Stimulated activated memory B cell treated with anti-CD40 and anti-IgM and Interleukin-4, amounts not matched to agents 10 μg/mL and 1 μg/mL and 100 μg/mL, for 72 hours (primary cell): ENCODE data around the gene ASPM.

ENCODE experiments used
- ATAC-seq: fragments of 150-1000 bp; cut with Tn5 transposase; 2 replicates; pipeline ENCODE4 v1.10.0; 2021
- H3K27ac Mint-ChIP-seq: one replicate; pipeline ENCODE4 v1.8.0; 2022; ENCODE audit warnings: mild to moderate bottlenecking, mixed read lengths
- H3K27me3 Mint-ChIP-seq: one replicate; pipeline ENCODE4 v1.8.0; 2022; ENCODE audit warnings: mixed read lengths
- H3K36me3 Mint-ChIP-seq: one replicate; pipeline ENCODE4 v1.8.0; 2022; ENCODE audit warnings: mixed read lengths
- H3K4me1 Mint-ChIP-seq: one replicate; pipeline ENCODE4 v1.8.0; 2022; ENCODE audit warnings: mixed read lengths
- H3K4me3 Mint-ChIP-seq: one replicate; pipeline ENCODE4 v1.8.0; 2022; ENCODE audit warnings: mild to moderate bottlenecking, moderate library complexity, mixed read lengths
- H3K9me3 Mint-ChIP-seq: one replicate; pipeline ENCODE4 v1.8.0; 2022; ENCODE audit warnings: mixed read lengths

ASPM gene

DNA sequence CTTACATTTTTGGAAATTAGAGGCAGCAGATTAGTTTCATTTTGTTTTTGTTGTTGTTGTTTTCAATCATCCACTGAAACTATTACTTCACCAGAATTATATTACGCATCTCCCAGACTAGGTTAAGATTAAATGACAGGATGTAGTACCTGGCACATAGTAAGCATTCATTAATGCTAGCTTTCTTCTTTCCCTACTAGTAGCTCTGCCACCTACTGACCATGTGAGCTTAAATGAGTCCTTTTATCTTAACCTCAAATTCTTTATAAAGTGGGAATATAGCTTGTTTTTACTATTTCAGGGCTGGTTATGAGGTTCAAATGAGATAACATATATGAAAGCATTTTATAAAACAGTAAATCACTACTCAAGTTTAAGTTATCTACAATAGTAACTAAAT is 10.2 kb upstream of the ASPM start:
- no peaks in the 10 kb centered on the region for H3K9me3 Mint-ChIP-seq
- H3K27ac Mint-ChIP-seq: no peak overlapping the region
- no peak overlapping the region for H3K4me3 Mint-ChIP-seq
- H3K36me3 Mint-ChIP-seq: peaks cover 8% of the 10 kb centered on the region
- H3K4me1 Mint-ChIP-seq: no peaks in the 10 kb centered on the region
- ATAC-seq: no peak
- H3K27me3 Mint-ChIP-seq: no peaks in the 10 kb centered on the region

DNA sequence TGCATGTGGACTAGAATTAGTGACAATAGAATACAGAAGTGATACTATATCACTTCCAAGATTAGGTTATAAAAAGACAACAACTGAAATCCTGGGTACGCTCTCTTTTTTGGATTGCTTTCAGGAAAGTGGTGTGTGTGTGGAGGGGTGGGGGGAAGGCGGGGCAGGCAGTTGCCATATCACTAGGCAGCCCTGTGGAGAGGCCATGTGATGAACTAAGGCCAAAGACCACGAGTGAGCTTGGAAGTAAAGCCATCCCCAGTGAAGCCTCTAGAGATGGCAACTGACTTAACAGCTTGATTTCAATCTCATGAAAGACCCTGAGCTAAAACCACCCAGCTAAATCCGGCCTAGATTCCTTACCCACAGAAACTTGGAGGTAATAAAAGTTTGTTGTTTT is 6.2 kb upstream of the ASPM start:
- no peak overlapping the region for H3K4me3 Mint-ChIP-seq

DNA sequence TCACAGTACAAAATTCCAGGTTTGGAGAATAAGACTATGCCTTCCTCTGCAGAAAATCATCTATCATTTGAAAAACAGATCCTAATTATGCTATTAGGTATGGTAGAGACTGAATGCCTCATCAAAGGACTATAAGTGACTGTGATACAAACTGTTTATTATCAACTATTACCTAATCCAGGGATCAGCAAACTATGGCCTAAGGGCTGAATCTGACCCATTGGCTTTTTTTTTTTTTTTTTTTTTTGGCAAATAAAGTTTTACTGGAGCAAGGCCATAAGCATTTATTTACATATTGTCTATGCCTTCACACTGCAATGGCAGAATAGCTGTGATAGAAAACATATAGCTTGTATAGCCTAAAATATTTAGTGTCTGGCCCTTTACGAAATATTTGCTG is 4.7 kb upstream of the ASPM start:
- no peak for ATAC-seq

More for the DNA sequence above, 6.2 kb upstream of the ASPM start:
- H3K27me3 Mint-ChIP-seq: no peaks in the 10 kb centered on the region
- H3K9me3 Mint-ChIP-seq: no peaks in the 10 kb centered on the region
- no peaks in the 10 kb centered on the region for H3K4me1 Mint-ChIP-seq
- no peak overlapping the region for H3K27ac Mint-ChIP-seq
- ATAC-seq: no peak
- no peaks in the 10 kb centered on the region for H3K36me3 Mint-ChIP-seq

DNA sequence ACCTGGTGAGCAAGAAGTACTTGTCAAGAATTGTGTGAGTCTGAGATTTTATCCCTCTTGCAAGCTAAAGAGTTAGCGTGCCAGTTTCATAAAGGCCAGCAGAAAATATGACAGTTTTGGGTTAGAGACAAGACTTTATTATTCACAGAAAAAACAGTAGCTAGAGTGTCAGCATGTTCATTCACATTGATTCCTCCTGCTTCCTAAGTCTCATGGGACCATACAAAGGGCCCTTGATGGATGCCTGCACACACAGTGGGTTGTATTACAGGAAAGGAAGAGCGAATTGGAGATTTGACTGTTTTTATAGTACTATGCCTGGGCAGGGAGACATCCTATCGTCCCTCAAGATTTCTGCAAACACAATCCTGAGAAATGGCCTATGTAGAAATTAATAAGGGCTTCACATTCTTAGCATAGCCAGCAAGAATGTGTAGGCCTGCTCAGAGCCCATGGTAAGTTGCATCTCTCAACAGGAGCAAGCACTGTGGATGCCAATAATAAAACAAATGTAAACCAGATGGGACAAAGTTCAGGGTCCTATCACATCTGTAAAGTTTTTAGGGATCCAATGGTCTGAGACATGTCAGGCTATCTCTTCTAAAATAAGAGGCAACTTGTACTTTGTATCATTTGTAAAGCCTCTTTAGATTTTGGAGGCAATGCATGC is 4.0 kb upstream of the ASPM start:
- no peak for ATAC-seq
- Mint-ChIP-seq H3K4me3 (no peak overlapping the region), H3K9me3 (no peaks in the 10 kb centered on the region), H3K4me1 (peaks cover 12% of the 10 kb centered on the region), H3K27me3 (no peaks in the 10 kb centered on the region), H3K36me3 (no peaks in the 10 kb centered on the region), H3K27ac (no peak overlapping the region)

More for the DNA sequence above, 4.7 kb upstream of the ASPM start:
- Mint-ChIP-seq H3K27ac (no peak overlapping the region), H3K9me3 (no peaks in the 10 kb centered on the region), H3K4me1 (peaks cover 7% of the 10 kb centered on the region), H3K4me3 (no peak overlapping the region), H3K27me3 (no peaks in the 10 kb centered on the region), H3K36me3 (no peaks in the 10 kb centered on the region)

DNA sequence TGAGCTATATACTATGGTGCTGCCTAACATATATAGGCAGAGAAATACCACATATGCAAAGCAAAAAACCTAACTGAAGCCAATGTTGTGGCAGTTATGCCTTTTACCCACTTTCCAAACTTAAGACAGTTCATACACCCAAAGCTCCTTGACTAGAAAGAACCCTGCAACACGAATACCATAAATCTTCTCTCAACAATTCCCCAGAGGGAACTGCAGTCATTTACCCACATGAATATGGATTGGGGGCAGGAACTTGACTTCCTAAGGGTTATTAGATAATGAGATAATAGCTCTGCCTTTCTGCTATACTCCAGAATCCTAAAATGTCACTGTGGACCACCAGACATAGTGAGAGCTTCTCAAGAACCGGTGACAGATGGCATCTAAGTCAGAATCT is 2.9 kb upstream of the ASPM start:
- H3K9me3 Mint-ChIP-seq: no peaks in the 10 kb centered on the region
- no peak for ATAC-seq
- H3K27ac Mint-ChIP-seq: no peak overlapping the region
- peaks cover 12% of the 10 kb centered on the region for H3K4me1 Mint-ChIP-seq
- no peaks in the 10 kb centered on the region for H3K27me3 Mint-ChIP-seq
- H3K4me3 Mint-ChIP-seq: no peak overlapping the region
- H3K36me3 Mint-ChIP-seq: no peaks in the 10 kb centered on the region

DNA sequence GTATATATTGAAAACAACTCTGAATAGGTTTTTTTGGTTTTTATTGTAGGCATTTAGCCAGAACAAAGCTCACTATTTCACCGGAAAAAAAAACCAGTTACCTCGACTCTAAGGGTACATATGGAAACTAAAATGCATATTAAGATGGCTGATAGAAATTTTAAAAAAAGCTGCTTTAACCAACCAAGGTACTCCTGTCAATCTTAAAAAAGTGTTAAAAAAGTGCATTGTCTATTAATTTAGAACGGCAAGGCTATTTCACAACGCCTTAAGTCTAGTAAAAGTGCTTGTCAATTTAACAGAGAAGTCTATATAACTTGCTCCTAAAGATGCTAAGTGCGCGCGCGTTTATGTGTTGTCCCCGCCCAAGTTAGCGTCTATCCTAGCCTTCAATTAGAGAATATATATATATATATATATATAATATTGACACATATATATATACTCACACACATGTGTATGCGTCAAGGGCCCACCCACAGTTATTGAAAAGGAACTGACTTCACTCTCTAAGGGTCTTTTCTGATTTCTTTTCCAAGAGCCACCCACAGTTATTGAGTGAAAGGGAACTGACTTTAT is 934 bp downstream of the ASPM start:
- Mint-ChIP-seq H3K9me3 (no peaks in the 10 kb centered on the region), H3K4me3 (peak overlapping the region; percentile 92), H3K27me3 (no peaks in the 10 kb centered on the region), H3K4me1 (peaks cover 12% of the 10 kb centered on the region), H3K27ac (no peak overlapping the region), H3K36me3 (no peaks in the 10 kb centered on the region)
- ATAC-seq: no peak

DNA sequence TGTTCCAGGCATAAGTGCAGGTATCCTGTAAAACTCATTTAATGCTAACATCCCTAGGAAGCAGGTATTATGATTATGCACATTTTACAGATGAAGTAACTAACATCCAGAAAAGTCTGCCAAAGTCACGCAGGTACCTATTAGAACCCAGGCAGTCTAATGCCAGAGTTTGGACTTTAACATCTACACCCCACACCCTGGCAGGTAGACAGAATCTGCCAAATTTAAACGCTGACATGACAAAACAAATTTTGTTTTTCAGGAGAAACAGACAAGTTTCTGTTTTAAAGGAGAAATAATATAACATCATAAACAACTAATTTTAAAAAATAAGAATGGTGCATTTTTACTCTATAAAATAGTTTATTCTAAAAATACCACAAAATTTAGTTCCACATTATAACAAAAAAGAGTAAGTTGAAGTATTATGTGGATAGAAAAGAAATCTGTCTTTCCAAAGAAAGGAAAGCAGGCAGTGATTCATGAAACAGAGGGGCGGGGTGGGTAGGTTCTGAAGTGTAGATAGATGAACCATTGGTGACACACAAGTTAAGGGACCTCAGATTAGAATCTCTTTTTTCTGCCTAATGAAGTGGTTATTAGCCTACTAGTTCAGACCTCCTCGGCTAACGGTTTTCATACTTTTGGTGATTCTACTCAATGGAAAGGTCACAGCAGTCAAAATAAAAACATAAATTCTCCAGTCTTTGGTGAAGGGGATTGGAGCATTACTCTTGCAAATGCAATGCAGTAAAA is 1.7 kb downstream of the ASPM start:
- ATAC-seq: no peak
- Mint-ChIP-seq H3K4me1 (peaks cover 12% of the 10 kb centered on the region), H3K4me3 (peak overlapping the region; percentile 21), H3K27me3 (no peaks in the 10 kb centered on the region), H3K9me3 (no peaks in the 10 kb centered on the region), H3K36me3 (no peaks in the 10 kb centered on the region), H3K27ac (no peak overlapping the region)

DNA sequence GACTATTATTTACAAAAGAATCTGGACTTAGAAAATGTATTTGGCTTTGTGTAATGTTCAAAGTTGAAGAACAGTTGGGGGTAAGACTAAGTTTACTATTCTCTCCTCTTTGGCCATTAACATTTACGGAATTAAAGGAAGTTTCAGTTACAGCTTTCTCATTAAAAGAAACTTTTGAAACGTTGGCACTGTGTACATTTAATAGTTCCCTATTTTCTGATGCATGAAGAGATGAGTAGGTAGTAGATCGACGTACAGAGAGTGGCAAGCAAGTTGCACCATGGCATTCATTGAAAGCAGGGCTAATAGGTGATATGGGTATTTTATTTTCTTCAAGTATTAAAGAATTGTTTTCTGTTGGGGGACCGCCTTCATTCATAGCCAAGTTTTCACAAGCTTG is 3.2 kb downstream of the ASPM start:
- no peak overlapping the region for H3K4me3 Mint-ChIP-seq

DNA sequence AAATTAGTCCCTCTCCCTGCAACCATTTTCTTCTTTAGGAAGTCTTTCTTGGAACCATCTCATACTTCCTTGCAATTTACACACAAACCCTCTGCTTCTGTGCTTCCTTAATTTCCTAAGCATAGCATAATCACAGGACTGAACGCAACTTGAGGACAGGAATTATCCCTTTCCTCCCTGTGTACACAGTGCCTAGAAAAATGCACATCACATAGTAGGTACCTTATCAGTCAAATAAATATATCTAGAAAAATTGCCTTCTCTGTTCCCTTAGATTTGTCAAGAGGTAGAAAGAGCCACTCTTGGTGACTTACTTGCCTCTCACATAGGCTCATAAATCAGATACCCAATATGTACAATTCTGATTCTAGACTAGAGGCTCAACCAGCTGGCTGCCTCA is 4.9 kb downstream of the ASPM start:
- Mint-ChIP-seq H3K36me3 (no peaks in the 10 kb centered on the region), H3K27ac (no peak overlapping the region), H3K4me3 (no peak overlapping the region), H3K4me1 (peaks cover 9% of the 10 kb centered on the region), H3K9me3 (no peaks in the 10 kb centered on the region), H3K27me3 (no peaks in the 10 kb centered on the region)
- ATAC-seq: no peak

More for the DNA sequence above, 3.2 kb downstream of the ASPM start:
- H3K9me3 Mint-ChIP-seq: no peaks in the 10 kb centered on the region
- H3K27ac Mint-ChIP-seq: no peak overlapping the region
- no peaks in the 10 kb centered on the region for H3K27me3 Mint-ChIP-seq
- no peak for ATAC-seq
- H3K4me1 Mint-ChIP-seq: peaks cover 12% of the 10 kb centered on the region
- H3K36me3 Mint-ChIP-seq: no peaks in the 10 kb centered on the region

DNA sequence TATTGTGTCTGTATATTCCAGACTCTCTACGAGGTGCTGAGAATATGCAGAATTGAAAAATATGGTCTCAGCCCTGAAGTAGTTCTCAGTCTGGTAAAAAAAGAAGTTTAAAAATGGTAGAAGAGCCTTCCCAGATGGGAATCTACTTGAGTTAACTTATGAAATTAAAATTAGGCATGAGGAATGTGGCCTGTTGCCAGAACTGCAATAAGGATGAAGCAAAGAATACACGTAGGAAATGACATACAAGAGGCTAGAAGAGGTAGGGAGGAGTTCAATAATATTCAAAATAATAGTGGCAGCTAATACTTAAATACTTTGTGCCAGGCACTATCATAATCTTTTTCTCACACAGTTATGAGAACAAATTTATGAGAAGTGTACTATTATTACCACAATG is 6.3 kb downstream of the ASPM start:
- Mint-ChIP-seq H3K27ac (no peak overlapping the region), H3K36me3 (no peaks in the 10 kb centered on the region), H3K4me3 (no peak overlapping the region), H3K9me3 (no peaks in the 10 kb centered on the region), H3K4me1 (no peaks in the 10 kb centered on the region), H3K27me3 (no peaks in the 10 kb centered on the region)
- no peak for ATAC-seq

DNA sequence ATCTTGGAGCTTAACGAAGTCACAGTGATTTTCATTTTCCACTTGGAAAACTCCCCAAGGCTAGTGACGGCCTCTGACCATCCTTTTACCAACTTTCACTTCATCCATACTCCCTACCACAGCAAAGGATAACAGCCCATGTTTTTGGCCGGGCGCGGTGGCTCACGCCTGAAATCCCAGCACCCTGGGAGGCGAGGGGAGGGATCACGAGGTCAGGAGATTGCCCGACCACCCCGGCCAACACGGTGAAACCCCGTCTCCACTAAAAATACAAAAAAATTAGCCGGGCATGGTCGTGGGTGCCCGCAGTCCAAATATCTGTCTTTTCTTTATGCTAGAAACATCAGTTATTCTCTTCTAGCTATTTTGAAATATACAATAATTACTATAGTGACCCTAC is 7.3 kb downstream of the ASPM start:
- no peak overlapping the region for H3K4me3 Mint-ChIP-seq

DNA sequence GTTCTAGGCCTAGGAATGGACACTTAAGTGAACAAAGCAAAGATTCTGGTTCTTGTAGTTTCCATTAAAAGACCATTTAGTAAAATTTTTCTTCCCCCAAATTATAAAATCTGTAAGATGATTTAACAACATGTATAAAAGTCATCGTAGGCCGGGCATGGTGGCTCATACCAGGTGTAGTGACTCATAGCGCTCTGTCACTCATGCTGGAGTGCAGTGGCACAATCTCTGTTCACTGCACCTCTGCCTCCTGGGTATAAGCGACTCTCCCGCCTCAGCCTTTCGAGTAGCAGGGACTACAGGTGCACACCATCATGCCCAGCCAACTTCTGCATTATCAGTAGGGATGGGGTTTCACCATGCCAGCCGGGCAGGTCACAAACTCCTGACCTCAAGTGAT is 9.1 kb downstream of the ASPM start:
- no peaks in the 10 kb centered on the region for H3K27me3 Mint-ChIP-seq
- no peak overlapping the region for H3K27ac Mint-ChIP-seq
- no peak for ATAC-seq
- H3K9me3 Mint-ChIP-seq: no peaks in the 10 kb centered on the region
- H3K4me3 Mint-ChIP-seq: no peak overlapping the region
- no peaks in the 10 kb centered on the region for H3K36me3 Mint-ChIP-seq
- no peaks in the 10 kb centered on the region for H3K4me1 Mint-ChIP-seq

More for the DNA sequence above, 7.3 kb downstream of the ASPM start:
- Mint-ChIP-seq H3K27ac (no peak overlapping the region), H3K9me3 (no peaks in the 10 kb centered on the region), H3K4me1 (no peaks in the 10 kb centered on the region), H3K27me3 (no peaks in the 10 kb centered on the region), H3K36me3 (no peaks in the 10 kb centered on the region)
- no peak for ATAC-seq

DNA sequence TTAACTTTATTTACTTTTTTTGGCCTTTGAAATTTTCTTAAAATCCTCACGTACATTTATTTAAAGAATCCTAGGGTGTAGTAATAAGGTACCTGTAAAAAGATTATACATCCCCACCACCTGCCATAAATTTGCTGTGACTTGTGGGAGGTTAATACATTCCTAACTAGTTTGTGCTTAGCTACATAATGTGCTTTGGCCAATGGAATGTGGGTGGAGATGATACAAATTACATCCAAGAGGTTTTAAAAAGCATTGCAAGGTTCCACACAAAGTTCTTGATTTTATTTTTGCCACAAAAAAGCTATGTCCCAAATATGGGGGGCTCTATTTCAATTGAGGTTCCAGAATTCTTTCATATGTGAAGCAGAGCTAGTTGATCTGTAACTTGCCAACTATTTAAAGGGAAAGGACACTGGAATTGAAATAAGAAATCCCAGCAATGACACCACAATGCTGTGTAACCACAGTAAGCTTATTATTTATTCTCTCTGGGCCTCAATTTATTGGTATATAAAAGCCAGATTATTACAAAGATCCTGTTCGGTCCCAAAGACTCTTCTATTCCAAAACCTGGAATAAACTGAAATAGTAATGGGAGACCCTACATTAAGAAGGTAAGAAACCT is 15.7 kb downstream of the ASPM start:
- Mint-ChIP-seq H3K27me3 (no peaks in the 10 kb centered on the region), H3K9me3 (no peaks in the 10 kb centered on the region), H3K36me3 (no peaks in the 10 kb centered on the region), H3K4me1 (no peaks in the 10 kb centered on the region), H3K4me3 (no peak overlapping the region), H3K27ac (no peak overlapping the region)
- ATAC-seq: no peak

DNA sequence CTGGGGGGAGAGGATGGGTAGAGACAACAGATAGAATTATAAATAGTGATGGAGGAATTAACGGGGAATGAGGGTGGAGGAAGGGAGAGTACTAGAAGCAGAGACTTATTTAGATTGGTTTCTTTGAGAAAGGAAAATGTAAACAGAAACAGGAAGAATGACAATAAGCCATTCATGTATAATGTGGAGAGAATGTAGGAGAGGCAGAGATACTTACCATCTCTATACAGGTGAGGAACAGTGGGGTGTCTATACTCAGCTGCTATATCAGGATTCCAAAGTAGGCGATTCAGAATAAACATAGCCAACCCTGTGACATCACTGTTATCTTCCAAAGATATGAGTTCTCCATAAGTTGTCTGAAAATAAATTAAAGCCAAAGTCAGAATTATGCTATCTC is 16.8 kb downstream of the ASPM start:
- Mint-ChIP-seq H3K4me1 (no peaks in the 10 kb centered on the region), H3K4me3 (no peak overlapping the region), H3K27ac (no peak overlapping the region), H3K36me3 (no peaks in the 10 kb centered on the region), H3K9me3 (no peaks in the 10 kb centered on the region), H3K27me3 (no peaks in the 10 kb centered on the region)
- no peak for ATAC-seq

DNA sequence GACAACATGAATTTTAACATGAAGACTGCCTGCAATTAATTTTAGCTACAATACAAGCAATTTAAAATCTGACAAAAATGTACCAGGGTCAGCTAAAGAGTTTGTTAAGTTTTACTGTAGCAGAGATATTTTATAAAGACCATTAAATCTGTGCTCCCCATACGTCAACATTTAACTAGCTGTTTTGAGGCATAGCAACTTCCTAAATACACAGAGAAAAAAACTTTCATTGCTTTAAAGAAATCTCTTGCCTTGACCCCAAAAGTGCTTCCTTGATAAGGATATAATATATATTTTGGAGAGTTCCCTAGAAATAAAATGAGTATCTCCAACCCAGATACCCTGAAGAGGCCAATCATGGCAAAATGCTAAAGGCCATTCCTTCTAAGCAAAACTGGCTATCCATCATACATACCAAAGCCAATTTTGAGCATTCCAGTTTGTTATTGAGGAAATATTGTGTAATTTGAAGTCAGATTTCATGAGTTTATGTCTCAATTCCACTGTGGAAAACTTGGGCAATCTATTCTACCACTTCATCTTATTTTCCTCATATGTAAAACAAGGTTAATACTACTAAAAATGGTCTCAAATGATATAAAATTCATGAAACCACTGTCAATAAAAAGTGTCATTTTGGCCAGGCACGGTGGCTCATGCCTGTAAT is 19.1 kb downstream of the ASPM start:
- no peak for ATAC-seq
- H3K36me3 Mint-ChIP-seq: no peaks in the 10 kb centered on the region
- H3K27ac Mint-ChIP-seq: no peak overlapping the region
- no peaks in the 10 kb centered on the region for H3K4me1 Mint-ChIP-seq
- H3K4me3 Mint-ChIP-seq: no peak overlapping the region
- no peaks in the 10 kb centered on the region for H3K27me3 Mint-ChIP-seq
- no peaks in the 10 kb centered on the region for H3K9me3 Mint-ChIP-seq
